ENCODE results near the gene MT1B. TPM values are rescaled to one million over a fixed set of nuclear protein-coding genes. Genes with fewer than 3 reads are reported as not detected.

The MT1B gene
- total RNA-seq, 1 donor, result not detected

GRCh38 chr16:56608043-56608875 is 43.4 kb upstream of the MT1B start, which contains the start of gene MT2A:
Gene MT2A, plus strand, starts transcription at chr16:56608584. Its CDS starts 72 bp downstream, at chr16:56608656.
- Histone ChIP-seq H3K9me3 (ENCODE audit: low read depth, low read length) (no peaks in the 10 kb centered on the region), H3K79me2 (ENCODE audit: insufficient read depth, low read length) (no peaks in the 10 kb centered on the region), H3K4me2 (ENCODE audit: insufficient read depth, low read length) (peak within 1 kb of the TSS; percentile 83), H4K20me1 (ENCODE audit: insufficient read depth, low read length) (no peaks in the 10 kb centered on the region), H3K36me3 (ENCODE audit: insufficient read depth, low read length) (no peaks in the 10 kb centered on the region), H3K27me3 (ENCODE audit: insufficient read depth, low read length) (no peaks in the 10 kb centered on the region), H3K4me1 (ENCODE audit: insufficient read depth, low read length) (peaks cover 66% of the 10 kb centered on the region), H2AFZ (ENCODE audit: low read length) (peak within 1 kb of the TSS; percentile 47), H3K4me3 (ENCODE audit: insufficient read depth, low read length) (peak within 1 kb of the TSS; percentile 79), H3K27ac (ENCODE audit: low read depth, low read length) (peak within 1 kb of the TSS; percentile 98)
- DNase-seq (ENCODE audit: insufficient read length, low spot score, missing footprints), result peak; percentile 95
- TF ChIP-seq CTCF (IDR thresholded peaks at IDR 0.05; ENCODE audit: extremely low read depth, low read depth, low read length), result no peak

- TF ChIP-seq CTCF (IDR thresholded peaks at IDR 0.05; ENCODE audit: extremely low read depth, low read depth, low read length), result no peak
- H3K79me2 ChIP-seq (ENCODE audit: insufficient read depth, low read length), result no peaks in the 10 kb centered on the region
- H4K20me1 ChIP-seq (ENCODE audit: insufficient read depth, low read length), result no peaks in the 10 kb centered on the region
- H3K4me2 ChIP-seq (ENCODE audit: insufficient read depth, low read length), result peak overlapping the region; percentile 83
- peaks cover 70% of the 10 kb centered on the region for H3K4me1 ChIP-seq (ENCODE audit: insufficient read depth, low read length)
- DNase-seq (ENCODE audit: insufficient read length, low spot score, missing footprints), result no peak
- H2AFZ ChIP-seq (ENCODE audit: low read length), result peak overlapping the region; percentile 45
- H3K36me3 ChIP-seq (ENCODE audit: insufficient read depth, low read length), result no peaks in the 10 kb centered on the region
- H3K27ac ChIP-seq (ENCODE audit: low read depth, low read length), result peak overlapping the region; percentile 98
- no peaks in the 10 kb centered on the region for H3K9me3 ChIP-seq (ENCODE audit: low read depth, low read length)
- H3K27me3 ChIP-seq (ENCODE audit: insufficient read depth, low read length), result no peaks in the 10 kb centered on the region
- peak overlapping the region; percentile 79 for H3K4me3 ChIP-seq (ENCODE audit: insufficient read depth, low read length)
These were observed 42.7 kb upstream of the MT1B start for GRCh38 chr16:56608876-56609462.

GRCh38 chr16:56609463-56609921 is 42.2 kb upstream of the MT1B start:
- Histone ChIP-seq H3K27me3 (ENCODE audit: insufficient read depth, low read length) (no peaks in the 10 kb centered on the region), H3K4me2 (ENCODE audit: insufficient read depth, low read length) (peak overlapping the region; percentile 83), H3K79me2 (ENCODE audit: insufficient read depth, low read length) (no peaks in the 10 kb centered on the region), H3K27ac (ENCODE audit: low read depth, low read length) (peak overlapping the region; percentile 98), H4K20me1 (ENCODE audit: insufficient read depth, low read length) (no peaks in the 10 kb centered on the region), H3K9me3 (ENCODE audit: low read depth, low read length) (no peaks in the 10 kb centered on the region), H3K36me3 (ENCODE audit: insufficient read depth, low read length) (no peaks in the 10 kb centered on the region), H3K4me3 (ENCODE audit: insufficient read depth, low read length) (peak overlapping the region; percentile 79), H2AFZ (ENCODE audit: low read length) (no peak overlapping the region), H3K4me1 (ENCODE audit: insufficient read depth, low read length) (peaks cover 76% of the 10 kb centered on the region)
- peak; percentile 86 for DNase-seq (ENCODE audit: insufficient read length, low spot score, missing footprints)
- no peak for TF ChIP-seq CTCF (IDR thresholded peaks at IDR 0.05; ENCODE audit: extremely low read depth, low read depth, low read length)
